Activated CD8-positive, alpha-beta memory T cell treated with anti-CD3 and anti-CD28 coated beads for 48 hours (primary cell): ENCODE data around the gene TTC16.
A peak's percentile ranks its signal among the peaks of the same experiment; 100 is the strongest.
"Not testable (repeated sequence)": the region's sequence is repeated elsewhere in the genome, so short reads cannot be mapped to it uniquely, and the experiment has no call there.

Experiments
- DNase-seq, 3 experiments: peaks; one replicate each; pipeline ENCODE4 v3.0.0-alpha.2; 2020; ENCODE audit warnings: low read depth in 2 of 3, low spot score in 2 of 3

Gene TTC16

DNA sequence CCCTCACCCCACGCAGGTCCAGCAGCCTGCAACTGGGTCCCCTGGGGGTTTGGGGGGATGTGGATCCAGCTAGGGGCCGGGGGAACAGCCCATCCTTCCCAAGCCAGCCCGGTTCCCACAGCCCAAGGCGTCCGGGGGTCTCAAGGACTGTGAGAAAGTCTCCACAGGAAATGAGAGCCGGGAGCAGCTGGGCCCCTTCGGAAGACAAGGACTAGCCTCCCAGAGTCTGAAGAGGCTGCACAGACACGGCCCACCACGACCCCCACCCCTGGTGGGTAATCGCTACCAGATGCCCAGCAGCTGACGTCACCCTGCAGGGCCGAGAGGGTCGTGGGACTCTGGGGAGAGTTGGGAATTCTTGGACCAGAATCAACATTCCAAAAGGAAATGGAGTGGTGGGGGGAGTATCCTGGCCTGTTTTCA is 52.0 kb downstream of the TTC16 start:
- no peak for DNase-seq

DNA sequence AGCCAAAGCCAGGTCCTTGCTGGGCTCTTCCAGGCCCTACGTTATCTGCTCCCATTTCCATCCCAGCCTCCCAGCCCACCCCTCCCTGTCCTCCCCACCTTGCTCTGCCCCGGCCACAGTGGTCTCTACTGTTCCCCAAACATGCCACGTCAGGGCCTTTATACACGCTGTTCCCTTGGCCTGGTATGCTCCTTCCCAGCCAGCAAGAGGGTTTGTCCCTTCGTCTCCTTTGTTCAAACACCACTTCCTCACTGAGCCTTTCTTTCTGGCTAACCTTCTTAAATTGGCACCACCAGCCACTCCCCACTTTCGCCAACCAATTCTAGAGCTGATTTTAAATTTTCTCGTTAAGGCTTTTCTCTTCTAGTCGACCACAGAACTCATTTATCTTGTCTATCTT is 52.8 kb downstream of the TTC16 start:
- DNase-seq: no peak

DNA sequence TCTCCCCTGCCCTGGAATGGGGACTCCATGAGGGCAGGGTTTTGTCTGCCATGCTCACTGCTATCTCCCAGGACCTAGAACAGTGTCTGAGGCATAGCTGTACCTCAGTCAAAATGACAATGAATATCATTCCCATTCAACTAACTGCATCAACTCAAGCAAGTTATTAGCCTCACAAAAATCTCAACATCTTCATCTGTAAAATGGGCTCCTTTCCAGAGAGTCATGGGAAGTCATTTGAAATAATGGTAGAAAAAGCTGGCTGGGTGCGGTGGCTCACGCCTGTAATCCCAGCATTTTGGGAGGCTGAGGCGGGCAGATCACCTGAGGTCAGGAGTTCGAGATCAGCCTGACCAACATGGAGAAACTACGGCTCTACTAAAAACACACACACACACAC is 53.2 kb downstream of the TTC16 start:
- DNase-seq: no peak

DNA sequence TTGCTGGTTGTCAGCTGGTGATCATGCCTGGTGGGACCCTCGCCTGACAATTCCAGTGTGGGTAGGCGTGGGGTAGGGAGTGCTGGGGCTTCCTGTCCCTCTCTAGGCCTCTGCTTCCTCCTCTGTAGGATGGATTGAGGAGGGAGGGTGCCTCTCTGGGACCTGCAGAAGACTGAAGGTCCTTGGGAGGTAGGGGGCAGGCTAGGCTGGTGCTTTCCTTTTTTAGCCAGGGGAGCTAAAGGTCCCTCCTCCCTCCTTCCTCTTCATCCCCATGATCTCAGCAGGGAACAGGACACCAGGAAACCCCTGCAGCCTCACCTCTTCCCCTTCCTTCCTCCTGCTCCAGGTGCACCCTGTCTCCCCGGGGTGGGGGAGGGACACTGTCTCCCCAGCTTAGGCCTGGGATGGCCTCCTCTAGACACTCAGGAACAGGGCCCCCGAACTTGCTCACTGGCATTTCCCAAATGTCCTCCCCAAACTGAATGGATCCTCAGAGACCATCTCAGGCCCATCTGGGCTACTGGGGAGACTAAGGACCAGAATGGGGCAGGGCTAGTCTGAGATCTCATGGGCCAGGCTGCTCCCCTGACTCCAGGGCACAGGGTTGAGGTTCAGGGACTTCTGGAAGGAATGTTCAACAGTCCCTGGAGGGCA is 54.2 kb downstream of the TTC16 start:
- DNase-seq: no peak

DNA sequence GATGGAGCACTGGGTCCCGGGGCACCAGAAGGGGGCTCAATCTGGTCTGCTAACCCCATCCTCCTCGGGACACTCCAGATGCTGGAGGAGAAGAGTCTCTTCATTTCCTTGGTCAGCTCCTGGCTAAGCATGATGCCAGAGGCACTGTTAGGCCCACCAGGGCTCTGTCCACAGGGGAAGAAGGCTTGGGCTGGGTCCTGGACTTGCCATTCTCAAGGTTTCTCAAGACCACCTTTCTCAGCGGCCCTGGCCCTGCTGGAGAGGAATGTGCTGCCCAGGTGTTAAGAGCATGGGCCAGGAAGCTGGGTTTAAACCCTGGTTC is 54.7 kb downstream of the TTC16 start:
- no peak for DNase-seq

DNA sequence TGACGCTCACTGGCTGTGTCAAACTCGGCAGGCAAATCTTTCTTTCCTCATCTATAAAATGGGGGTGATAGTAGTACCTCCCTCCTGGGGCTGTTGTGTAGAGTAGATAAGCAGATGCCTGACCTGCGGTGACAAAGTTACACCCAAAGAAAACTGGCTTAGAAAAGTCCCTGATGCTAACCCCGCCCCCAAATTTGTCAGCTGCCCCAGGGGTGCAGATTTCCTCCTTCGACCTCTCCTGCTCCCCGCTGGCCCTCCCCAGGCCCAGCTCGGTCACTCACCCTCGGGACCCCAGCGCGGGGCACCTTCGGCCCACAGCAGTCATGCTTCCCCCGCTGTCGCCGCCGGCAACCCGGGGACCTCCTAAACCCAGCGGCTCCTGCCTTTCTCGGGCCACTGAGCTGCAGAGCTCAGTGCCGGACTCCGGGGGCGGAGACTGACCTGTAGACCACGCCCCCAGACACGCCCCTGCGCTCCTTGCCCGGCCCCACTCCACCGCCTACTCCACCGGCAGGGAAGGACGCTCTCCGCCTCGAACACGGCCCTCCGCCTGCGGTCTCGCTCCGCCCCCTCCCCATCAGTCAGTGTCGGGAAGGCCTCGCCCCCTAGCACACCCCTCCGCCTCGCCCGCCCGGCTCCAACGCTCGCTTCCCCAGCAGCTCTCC is 55.2 kb downstream of the TTC16 start:
- peak; percentile 94 to 95 (median 94) for DNase-seq

- DNase-seq: no peak
These were observed 55.8 kb downstream of the TTC16 start for GRCh38 chr9:127771570-127772189.

DNA sequence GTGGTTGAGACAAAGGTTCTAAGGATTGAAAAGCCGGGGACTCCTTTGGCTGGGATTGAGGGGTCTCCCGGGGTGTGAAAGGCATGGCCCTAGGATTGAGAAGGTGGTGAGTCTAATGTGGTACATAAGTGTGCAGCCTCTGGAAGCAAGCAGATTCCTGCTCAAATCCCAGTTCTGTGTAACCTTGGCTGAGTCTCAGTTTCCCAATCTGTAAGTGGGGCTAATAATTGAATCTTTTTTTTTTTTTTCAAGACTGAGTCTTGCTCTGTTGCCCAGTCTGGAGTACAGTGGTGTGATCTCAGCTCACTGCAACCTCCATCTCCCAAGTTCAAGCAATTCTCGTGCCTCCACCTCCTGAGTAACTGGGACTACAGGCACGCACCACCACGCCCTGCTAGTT is 56.7 kb downstream of the TTC16 start:
- no peak for DNase-seq

GRCh38 chr9:127773272-127773671 is 57.4 kb downstream of the TTC16 start:
- no peak for DNase-seq

- no peak for DNase-seq
These were observed 58.1 kb downstream of the TTC16 start for GRCh38 chr9:127773981-127774380.

DNA sequence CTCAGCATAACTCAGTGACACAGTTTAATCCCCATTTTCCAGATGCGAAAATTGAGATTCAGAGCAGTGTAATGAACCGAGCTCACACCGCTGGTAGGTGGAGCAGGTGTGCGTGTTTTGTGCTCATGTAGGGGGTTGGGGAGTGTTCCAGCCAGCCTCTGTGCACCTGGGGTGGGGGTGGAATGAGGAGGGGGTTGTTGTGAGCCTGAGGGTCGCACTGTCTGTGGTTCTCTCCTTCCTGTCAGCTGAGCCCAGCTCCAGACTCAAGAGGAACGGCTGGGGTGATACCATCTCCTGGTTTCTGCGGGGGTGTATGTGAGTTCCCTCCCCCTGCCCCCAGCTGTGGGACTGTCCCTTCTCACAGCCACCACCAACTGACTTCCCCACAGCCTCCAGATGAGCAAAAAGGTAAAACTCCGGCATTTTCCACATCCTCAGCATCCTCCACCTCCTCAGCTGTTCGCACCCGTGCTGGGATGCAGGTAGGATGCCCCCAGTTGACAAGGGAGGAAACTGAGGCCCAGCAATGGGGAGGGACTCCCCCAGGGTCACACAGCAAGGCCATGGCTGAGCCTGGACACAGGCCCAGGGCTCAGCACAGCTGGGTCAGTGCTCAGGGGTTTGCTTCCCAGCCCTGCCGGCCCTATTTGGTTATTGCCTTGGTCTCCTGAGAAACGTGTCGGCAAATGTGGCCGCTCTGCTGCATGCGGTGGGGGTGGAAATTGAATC is 60.5 kb downstream of the TTC16 start:
- DNase-seq: peak in 2 of 3 experiments; percentile 35 to 63

- DNase-seq: no peak
These were observed 61.0 kb downstream of the TTC16 start for GRCh38 chr9:127776924-127777289.

DNA sequence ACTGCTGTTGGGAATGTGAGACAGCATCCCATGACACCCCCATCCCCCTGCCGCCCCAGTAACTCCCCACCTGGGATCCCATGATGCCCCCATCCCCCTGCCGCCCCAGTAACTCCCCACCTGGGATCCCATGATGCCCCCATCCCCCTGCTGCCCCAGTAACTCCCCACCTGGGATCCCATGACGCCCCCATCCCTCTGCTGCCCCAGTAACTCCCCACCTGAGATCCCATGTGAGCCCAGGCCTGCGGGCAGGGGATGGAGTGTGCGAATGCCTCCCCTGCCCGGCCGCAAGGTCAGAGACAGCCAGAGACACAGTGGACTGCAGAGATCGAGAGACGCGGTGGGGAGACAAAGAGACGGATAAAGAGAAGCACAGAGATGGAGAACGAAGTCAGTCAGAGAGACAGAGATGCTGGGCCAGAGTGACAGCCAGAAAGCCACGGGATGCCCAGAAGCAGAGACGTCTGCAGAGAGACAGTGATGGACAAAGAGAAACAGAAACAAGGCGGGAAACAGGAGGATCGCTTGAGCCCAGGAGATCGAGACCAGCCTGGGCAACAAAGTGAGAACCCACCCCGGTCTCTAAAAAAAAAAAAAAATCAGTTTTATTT is 61.6 kb downstream of the TTC16 start:
- DNase-seq: no peak

- DNase-seq: no peak
These were observed 62.6 kb downstream of the TTC16 start, which contains the start of gene SH2D3C for GRCh38 chr9:127778280-127779135. TSS of gene SH2D3C (minus strand) at chr9:127778666. CDS start at chr9:127778627, 39 bp downstream.

DNA sequence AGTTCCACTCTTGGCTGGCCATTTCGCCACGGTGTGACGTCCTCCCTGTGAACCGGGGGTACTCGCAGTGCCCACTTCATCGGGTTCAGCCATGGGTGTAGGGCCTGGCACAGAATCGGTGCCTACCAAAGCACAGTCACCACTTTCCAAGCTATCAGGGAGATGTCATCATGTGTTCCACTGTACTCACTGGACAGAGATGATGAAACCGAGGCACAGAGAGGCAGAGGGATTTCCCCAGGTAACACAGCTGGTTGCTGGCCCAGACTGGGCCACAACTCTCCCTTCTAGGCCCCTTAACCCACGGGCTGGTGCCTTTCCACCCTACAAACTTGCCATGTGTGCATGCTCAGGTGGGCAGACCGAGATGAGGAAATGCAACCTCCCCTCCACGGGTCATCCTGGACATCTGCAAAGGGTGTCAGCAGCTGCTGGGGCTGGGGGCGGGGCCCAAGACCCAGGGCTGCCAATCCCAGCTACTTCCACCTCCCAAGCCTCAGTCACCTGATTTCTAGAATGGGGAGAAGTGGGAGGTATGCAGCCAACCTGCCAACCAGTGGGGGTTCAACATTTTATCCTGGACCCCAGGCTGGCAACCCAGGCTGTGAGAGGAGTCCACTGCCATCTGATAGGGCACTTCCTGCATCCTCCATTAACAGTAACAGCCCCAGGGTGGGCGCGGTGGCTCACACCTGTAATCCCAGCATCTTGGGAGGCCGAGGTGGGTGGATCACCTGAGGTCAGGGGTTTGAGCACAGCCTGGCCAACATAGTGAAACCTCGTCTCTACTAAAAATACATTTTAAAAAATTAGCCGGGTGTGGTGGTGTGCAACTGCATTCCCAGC is 63.5 kb downstream of the TTC16 start:
- DNase-seq: peak in 1 of 3 experiments; percentile 40

- DNase-seq: no peak
These were observed 64.4 kb downstream of the TTC16 start for GRCh38 chr9:127780126-127780885.

DNA sequence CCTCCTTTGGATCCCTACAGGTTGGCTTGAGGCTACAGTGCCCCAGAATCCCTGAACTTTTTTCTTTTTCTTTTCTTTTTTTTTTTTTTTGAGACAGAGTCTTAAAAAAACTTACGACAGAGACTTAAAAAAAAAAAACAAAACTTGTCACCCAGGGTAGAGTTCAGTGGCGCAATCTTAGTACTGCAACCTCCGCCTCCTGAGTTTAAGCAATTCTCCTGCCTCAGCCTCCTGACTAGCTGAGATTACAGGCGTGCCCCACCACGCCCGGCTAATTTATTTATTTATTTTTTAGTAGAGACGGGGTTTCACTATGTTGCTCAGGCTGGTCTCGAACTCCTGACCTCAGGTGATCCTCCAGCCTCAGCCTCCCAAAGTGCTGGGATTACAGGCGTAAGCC is 65.0 kb downstream of the TTC16 start:
- not testable (repeated sequence) for DNase-seq
